Hair follicular keratinocyte (primary cell): ENCODE measurements around the gene TPTE. TPM values are rescaled to one million over a fixed set of nuclear protein-coding genes. Genes with fewer than 3 reads are reported as not detected.

Source experiments
- total RNA-seq: library from RNA; depleted of rRNA; stranded (reverse); fragments of >200 nt; gene quantifications from 2 replicates; pipeline ENCODE4 v1.2.3, GENCODE V29; 2015

The TPTE gene
- not detected in 2 replicates for total RNA-seq

GRCh38 chr21:10521091-10521598 lies at the start of gene TPTE:
TPTE (plus strand) TSS chr21:10521583; CDS start chr21:10538724, 17,141 bp downstream.

